Activated CD4-positive, CD25-positive, alpha-beta regulatory T cell treated with anti-CD3 and anti-CD28 coated beads, Interleukin-2, amount 50 U/mL, for 16 hours (primary cell): ENCODE data around the gene ONECUT1.

ENCODE experiments used
- DNase-seq: peaks from one replicate; pipeline ENCODE4 v3.0.0-alpha.2; 2020; ENCODE audit warnings: low read depth, low spot score

Gene ONECUT1

GRCh38 chr15:52733696-52734255 is 56.4 kb downstream of the ONECUT1 start:
- no peak for DNase-seq

- no peak for DNase-seq
Observed at GRCh38 chr15:52733088-52733487, 57.0 kb downstream of the ONECUT1 start.

- DNase-seq, result no peak
Observed at GRCh38 chr15:52732551-52732950, 57.6 kb downstream of the ONECUT1 start.

- DNase-seq, result no peak
Observed at GRCh38 chr15:52731732-52732470, 58.2 kb downstream of the ONECUT1 start.

- no peak for DNase-seq
Observed at GRCh38 chr15:52731004-52731403, 59.1 kb downstream of the ONECUT1 start.

- no peak for DNase-seq
Observed at GRCh38 chr15:52730594-52730993, 59.5 kb downstream of the ONECUT1 start.

GRCh38 chr15:52730173-52730572 is 60.0 kb downstream of the ONECUT1 start:
- DNase-seq, result peak; percentile 27

GRCh38 chr15:52728899-52729298 is 61.2 kb downstream of the ONECUT1 start:
- DNase-seq, result no peak

- no peak for DNase-seq
Observed at GRCh38 chr15:52727815-52728214, 62.3 kb downstream of the ONECUT1 start.

- DNase-seq, result no peak
Observed at GRCh38 chr15:52726195-52726594, 63.9 kb downstream of the ONECUT1 start.

- no peak for DNase-seq
Observed at GRCh38 chr15:52718551-52718950, 71.6 kb downstream of the ONECUT1 start.

- no peak for DNase-seq
Observed at GRCh38 chr15:52717924-52718323, 72.2 kb downstream of the ONECUT1 start.

GRCh38 chr15:52717481-52717880 is 72.7 kb downstream of the ONECUT1 start:
- DNase-seq, result no peak

GRCh38 chr15:52716536-52716935 is 73.6 kb downstream of the ONECUT1 start:
- DNase-seq, result no peak

- no peak for DNase-seq
Observed at GRCh38 chr15:52715411-52715810, 74.7 kb downstream of the ONECUT1 start.

- DNase-seq, result no peak
Observed at GRCh38 chr15:52714968-52715367, 75.2 kb downstream of the ONECUT1 start.

GRCh38 chr15:52710708-52711389 is 79.3 kb downstream of the ONECUT1 start:
- DNase-seq, result no peak

- DNase-seq, result no peak
Observed at GRCh38 chr15:52710050-52710707, 80.0 kb downstream of the ONECUT1 start.

- DNase-seq, result no peak
Observed at GRCh38 chr15:52709187-52709981, 80.8 kb downstream of the ONECUT1 start.
